ENCODE measurements around the gene CCDC88B. TPM values are rescaled to one million over a fixed set of nuclear protein-coding genes. Genes with fewer than 3 reads are reported as not detected.
A peak's percentile ranks its signal among the peaks of the same experiment; 100 is the strongest.

CCDC88B gene
- total RNA-seq, 1 experiment from 2014 or later, result 14.7 TPM

DNA sequence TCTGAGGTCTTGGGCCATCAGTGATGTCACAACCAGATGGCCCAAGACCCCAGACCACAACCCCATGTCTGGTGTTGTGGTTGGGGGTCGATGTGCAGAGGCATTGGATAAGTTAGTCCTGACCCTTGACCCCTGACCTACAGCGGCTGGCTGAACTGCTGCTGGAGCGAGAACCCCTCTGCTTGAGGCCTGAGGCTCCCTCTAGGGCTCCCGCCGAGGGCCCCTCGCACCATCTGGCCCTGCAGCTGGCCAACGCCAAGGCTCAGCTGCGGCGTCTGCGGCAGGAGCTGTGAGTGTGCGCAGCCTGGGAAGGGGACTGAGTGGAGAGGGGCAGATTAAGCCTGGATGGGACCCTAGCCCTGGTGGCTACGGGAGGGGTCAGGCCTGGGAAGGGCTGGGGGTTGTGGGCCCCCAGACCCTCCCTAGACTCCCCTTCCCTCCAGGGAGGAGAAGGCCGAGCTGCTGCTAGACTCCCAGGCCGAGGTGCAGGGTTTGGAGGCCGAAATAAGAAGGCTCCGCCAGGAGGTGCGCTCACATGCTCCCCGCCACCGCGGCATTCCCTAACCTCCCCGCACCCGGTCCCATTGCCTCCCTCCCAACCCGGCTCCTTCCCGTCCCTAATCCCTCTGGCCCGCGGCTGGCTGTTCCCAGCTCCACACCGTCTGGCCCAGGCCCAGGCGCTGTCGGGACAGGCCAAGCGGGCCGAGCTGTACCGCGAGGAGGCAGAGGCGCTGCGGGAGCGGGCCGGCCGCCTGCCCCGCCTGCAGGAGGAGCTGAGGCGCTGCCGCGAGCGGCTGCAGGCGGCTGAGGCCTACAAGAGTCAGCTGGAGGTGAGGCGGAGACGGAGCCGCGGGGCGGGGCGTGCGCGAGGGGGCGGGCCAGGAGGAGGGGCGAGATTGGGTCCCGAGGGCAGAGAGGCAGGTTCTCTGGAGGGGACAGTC, 2.1 kb downstream of the CCDC88B start:
- BruUV-seq (replicated peaks), result no TSS peak
- Histone ChIP-seq H3K9me3 (ENCODE audit: control insufficient read depth in 1 of 2, insufficient read depth in 1 of 2, low read depth in 1 of 2, low read length in 2 of 2) (no peaks in the 10 kb centered on the region), H3K4me1 (ENCODE audit: control insufficient read depth in 1 of 2, insufficient read depth in 2 of 2, low read length in 2 of 2) (peaks cover 14 to 35% of the 10 kb centered on the region in 2 experiments), H3K79me2 (ENCODE audit: insufficient read depth, low read length) (no peaks in the 10 kb centered on the region), H3K27ac (ENCODE audit: low read depth, low read length) (peak overlapping the region; percentile 81), H3K36me3 (ENCODE audit: control insufficient read depth in 1 of 2, insufficient read depth in 2 of 2, low read length in 2 of 2) (no peaks in the 10 kb centered on the region), H3K4me2 (ENCODE audit: low read length) (peak overlapping the region; percentile 92), H3K4me3 (replicated peaks in 1 of 2; ENCODE audit: low read depth in 1 of 2, low read length in 2 of 2) (peak overlapping the region; percentile 43 to 61), H3K9ac (ENCODE audit: low read length) (peak overlapping the region; percentile 76), H3K9me2 (ENCODE audit: insufficient read depth) (no peaks in the 10 kb centered on the region), H2AFZ (ENCODE audit: low read depth, low read length, poor library complexity, severe bottlenecking) (no peak overlapping the region), H3K27me3 (ENCODE audit: insufficient read depth, low read length) (no peaks in the 10 kb centered on the region), H4K20me1 (ENCODE audit: insufficient read depth) (no peaks in the 10 kb centered on the region)
- peak; percentile 80 for DNase-seq (ENCODE audit: low read depth, low spot score)
- RAD21 ChIA-PET (ENCODE audit: low non-redundant PET in 1 of 2, low total read pairs in 2 of 2, uncharacterized antibody in 2 of 2, unreplicated experiment in 2 of 2), result interaction anchor here (0.9 to 2.7 kb wide), 3 partner anchors 10 to 37 kb away, joined by 5 to 14 read pairs (median 6); partner anchors contain the start of gene PRDX5 (in 1 of the 2)
- intact Hi-C loops (cut with micrococcal nuclease), result loop anchor here (5.0 kb wide), 1 partner anchor 35 kb away; the partner anchor contains the start of gene ESRRA
- CTCF ChIA-PET, result interaction anchor here (0.9 to 3.9 kb wide), 7 partner anchors 10 to 307 kb away, joined by 3 to 46 read pairs (median 5); partner anchors contain the start of genes PRDX5, STIP1 and TRMT112
- POLR2A ChIA-PET, result interaction anchor here (0.5 to 1.4 kb wide), 10 partner anchors 10 to 1427 kb away, joined by 3 to 16 read pairs (median 5); partner anchors contain the start of genes PRDX5 and TRMT112
- ATAC-seq, result peak; percentile 92
- TF ChIP-seq ZFX (IDR thresholded peaks at IDR 0.05) (peak; percentile 90; the same call in 1 of the 2 replicates), FOSL1 (IDR thresholded peaks at IDR 0.05; ENCODE audit: low read depth) (no peak), SIN3A (IDR thresholded peaks at IDR 0.05; ENCODE audit: low read depth) (no peak), RAD21 (IDR thresholded peaks at IDR 0.05; ENCODE audit: low read depth) (no peak), EZH2phosphoT487 (IDR thresholded peaks at IDR 0.05; ENCODE audit: borderline replicate concordance) (no peak), CBX3 (IDR thresholded peaks at IDR 0.05; ENCODE audit: low read depth) (no peak), CEBPB (IDR thresholded peaks at IDR 0.05; ENCODE audit: low read depth) (no peak), YY1 (IDR thresholded peaks at IDR 0.05; ENCODE audit: extremely low read depth, insufficient replicate concordance, low read depth, low read length) (no peak), SP1 (IDR thresholded peaks at IDR 0.05; ENCODE audit: low read depth) (no peak), POLR2A (IDR thresholded peaks at IDR 0.05; ENCODE audit: borderline replicate concordance, extremely low read depth, insufficient read depth, insufficient read length) (peak; percentile 58), POLR2AphosphoS5 (IDR thresholded peaks at IDR 0.05; ENCODE audit: low read depth, low read length) (peak; percentile 84), ELF1 (IDR thresholded peaks at IDR 0.05; ENCODE audit: borderline replicate concordance, low read depth) (no peak), EZH2 (IDR thresholded peaks at IDR 0.05) (no peak), TCF7L2 (IDR thresholded peaks at IDR 0.05; ENCODE audit: borderline replicate concordance, extremely low read depth, insufficient read depth, insufficient read length) (no peak), EGR1 (IDR thresholded peaks at IDR 0.05; ENCODE audit: low read depth) (no peak), ZNF274 (IDR thresholded peaks at IDR 0.05; ENCODE audit: low read depth, low read length) (no peak), SRF (IDR thresholded peaks at IDR 0.05; ENCODE audit: low read depth) (no peak), JUND (IDR thresholded peaks at IDR 0.05) (no peak)
- TF ChIP-seq, protein P1, sequence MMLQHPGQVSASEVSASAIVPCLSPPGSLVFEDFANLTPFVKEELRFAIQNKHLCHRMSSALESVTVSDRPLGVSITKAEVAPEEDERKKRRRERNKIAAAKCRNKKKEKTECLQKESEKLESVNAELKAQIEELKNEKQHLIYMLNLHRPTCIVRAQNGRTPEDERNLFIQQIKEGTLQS (IDR thresholded peaks at IDR 0.05), result no peak
- TF ChIP-seq, protein P2, sequence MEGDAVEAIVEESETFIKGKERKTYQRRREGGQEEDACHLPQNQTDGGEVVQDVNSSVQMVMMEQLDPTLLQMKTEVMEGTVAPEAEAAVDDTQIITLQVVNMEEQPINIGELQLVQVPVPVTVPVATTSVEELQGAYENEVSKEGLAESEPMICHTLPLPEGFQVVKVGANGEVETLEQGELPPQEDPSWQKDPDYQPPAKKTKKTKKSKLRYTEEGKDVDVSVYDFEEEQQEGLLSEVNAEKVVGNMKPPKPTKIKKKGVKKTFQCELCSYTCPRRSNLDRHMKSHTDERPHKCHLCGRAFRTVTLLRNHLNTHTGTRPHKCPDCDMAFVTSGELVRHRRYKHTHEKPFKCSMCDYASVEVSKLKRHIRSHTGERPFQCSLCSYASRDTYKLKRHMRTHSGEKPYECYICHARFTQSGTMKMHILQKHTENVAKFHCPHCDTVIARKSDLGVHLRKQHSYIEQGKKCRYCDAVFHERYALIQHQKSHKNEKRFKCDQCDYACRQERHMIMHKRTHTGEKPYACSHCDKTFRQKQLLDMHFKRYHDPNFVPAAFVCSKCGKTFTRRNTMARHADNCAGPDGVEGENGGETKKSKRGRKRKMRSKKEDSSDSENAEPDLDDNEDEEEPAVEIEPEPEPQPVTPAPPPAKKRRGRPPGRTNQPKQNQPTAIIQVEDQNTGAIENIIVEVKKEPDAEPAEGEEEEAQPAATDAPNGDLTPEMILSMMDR (IDR thresholded peaks at IDR 0.05 in 2 of 3, conservative IDR thresholded peaks at IDR 0.05 in 1 of 3; ENCODE audit: borderline replicate concordance in 1 of 3, insufficient read depth in 1 of 3, low read depth in 2 of 3, low read length in 2 of 3), result peak in 1 of 3 experiments; percentile 51; a peak in 3 of 6 replicates
- TF ChIP-seq, protein P3, sequence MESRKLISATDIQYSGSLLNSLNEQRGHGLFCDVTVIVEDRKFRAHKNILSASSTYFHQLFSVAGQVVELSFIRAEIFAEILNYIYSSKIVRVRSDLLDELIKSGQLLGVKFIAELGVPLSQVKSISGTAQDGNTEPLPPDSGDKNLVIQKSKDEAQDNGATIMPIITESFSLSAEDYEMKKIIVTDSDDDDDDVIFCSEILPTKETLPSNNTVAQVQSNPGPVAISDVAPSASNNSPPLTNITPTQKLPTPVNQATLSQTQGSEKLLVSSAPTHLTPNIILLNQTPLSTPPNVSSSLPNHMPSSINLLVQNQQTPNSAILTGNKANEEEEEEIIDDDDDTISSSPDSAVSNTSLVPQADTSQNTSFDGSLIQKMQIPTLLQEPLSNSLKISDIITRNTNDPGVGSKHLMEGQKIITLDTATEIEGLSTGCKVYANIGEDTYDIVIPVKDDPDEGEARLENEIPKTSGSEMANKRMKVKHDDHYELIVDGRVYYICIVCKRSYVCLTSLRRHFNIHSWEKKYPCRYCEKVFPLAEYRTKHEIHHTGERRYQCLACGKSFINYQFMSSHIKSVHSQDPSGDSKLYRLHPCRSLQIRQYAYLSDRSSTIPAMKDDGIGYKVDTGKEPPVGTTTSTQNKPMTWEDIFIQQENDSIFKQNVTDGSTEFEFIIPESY (IDR thresholded peaks at IDR 0.05; ENCODE audit: extremely low read depth, insufficient replicate concordance, low read length), result no peak
- TF ChIP-seq, protein P4, sequence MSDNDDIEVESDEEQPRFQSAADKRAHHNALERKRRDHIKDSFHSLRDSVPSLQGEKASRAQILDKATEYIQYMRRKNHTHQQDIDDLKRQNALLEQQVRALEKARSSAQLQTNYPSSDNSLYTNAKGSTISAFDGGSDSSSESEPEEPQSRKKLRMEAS (IDR thresholded peaks at IDR 0.05), result no peak

Data from HCT116 (cell line).